Neural crest cell (in vitro differentiated cells): ENCODE results near the gene PIKFYVE. TPM values are rescaled to one million over a fixed set of nuclear protein-coding genes. Genes with fewer than 3 reads are reported as not detected.

Experiments used
- DNase-seq: peaks from one replicate; pipeline ENCODE4 v3.0.0; 2021; ENCODE audit warnings: low read depth, mixed read lengths, low spot score
- H3K27ac Mint-ChIP-seq: one replicate; pipeline ENCODE4 v1.8.0; 2021; ENCODE audit warnings: mild to moderate bottlenecking, mixed read lengths; ENCODE audit not compliant: unreplicated experiment
- H3K27me3 Mint-ChIP-seq: 2 replicates; pipeline ENCODE4 v1.8.0; 2021; ENCODE audit warnings: low read depth, mild to moderate bottlenecking, mixed read lengths
- H3K36me3 Mint-ChIP-seq: 2 replicates; pipeline ENCODE4 v1.8.0; 2021; ENCODE audit warnings: low read depth, mild to moderate bottlenecking, mixed read lengths
- H3K4me1 Mint-ChIP-seq: 2 replicates; pipeline ENCODE4 v1.8.0; 2021; ENCODE audit warnings: mixed read lengths
- H3K4me3 Mint-ChIP-seq: one replicate; pipeline ENCODE4 v1.8.0; 2021; ENCODE audit warnings: mild to moderate bottlenecking, mixed read lengths
- H3K9me3 Mint-ChIP-seq: 2 replicates; pipeline ENCODE4 v1.8.0; 2021; ENCODE audit warnings: mixed read lengths
- total RNA-seq: library from RNA; stranded (reverse); gene quantifications from 2 replicates; pipeline ENCODE4 v1.2.1, GENCODE V29; 2021
- TF ChIP-seq, protein P1 (sequence below): fragments of 200-600 bp; sonication (generic); conservative IDR thresholded peaks from 2 replicates; pipeline ENCODE4 v1.5.0; 2021; ENCODE audit warnings: antibody characterized with exemption, mild to moderate bottlenecking

The PIKFYVE gene
- total RNA-seq, 1 donor from 2014 or later = 31.4 TPM

DNA sequence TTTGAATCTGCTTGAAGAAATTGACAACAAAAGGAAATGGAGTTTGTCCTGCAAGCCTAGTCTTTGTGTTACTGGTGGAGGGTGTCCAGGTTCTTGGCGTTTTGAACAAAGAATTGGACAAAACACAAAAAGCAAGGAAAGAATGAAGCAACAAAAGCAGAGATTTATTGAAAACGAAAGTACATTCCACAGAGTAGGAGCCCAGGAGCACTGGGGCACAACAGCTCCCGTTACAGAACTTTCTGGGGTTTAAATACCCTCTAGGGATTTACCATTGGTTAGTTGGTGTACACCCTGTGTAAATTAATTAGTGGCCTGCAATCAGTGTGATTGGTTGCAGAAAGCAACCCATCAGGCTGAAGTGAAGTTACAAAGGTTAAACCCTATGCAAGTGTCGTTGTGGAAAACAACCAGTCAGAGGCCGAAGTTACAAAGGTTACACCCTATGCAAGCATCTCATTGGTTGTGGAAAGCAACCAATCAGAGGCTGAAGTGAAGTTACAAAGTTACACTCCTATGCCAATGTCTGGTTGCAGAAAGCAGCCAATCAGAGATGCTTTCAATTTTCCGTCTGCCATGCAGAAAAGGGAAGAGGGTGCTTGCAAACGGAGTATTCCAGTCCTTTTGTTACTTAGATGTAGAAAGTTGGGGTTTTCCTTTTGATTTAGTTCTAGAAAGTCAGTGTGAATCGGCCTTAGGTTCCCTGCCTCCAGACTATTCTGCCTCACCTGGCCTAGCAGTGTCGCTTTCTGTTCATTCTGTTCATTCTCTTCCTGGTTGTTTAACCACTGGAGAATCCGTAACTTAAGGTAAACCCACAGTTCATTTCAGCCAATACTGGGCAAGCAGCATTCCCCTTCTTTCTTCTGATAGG, 92.9 kb downstream of the PIKFYVE start:
- TF ChIP-seq, protein P1, sequence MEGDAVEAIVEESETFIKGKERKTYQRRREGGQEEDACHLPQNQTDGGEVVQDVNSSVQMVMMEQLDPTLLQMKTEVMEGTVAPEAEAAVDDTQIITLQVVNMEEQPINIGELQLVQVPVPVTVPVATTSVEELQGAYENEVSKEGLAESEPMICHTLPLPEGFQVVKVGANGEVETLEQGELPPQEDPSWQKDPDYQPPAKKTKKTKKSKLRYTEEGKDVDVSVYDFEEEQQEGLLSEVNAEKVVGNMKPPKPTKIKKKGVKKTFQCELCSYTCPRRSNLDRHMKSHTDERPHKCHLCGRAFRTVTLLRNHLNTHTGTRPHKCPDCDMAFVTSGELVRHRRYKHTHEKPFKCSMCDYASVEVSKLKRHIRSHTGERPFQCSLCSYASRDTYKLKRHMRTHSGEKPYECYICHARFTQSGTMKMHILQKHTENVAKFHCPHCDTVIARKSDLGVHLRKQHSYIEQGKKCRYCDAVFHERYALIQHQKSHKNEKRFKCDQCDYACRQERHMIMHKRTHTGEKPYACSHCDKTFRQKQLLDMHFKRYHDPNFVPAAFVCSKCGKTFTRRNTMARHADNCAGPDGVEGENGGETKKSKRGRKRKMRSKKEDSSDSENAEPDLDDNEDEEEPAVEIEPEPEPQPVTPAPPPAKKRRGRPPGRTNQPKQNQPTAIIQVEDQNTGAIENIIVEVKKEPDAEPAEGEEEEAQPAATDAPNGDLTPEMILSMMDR = no peak
- no peaks in the 10 kb centered on the region for H3K27me3 Mint-ChIP-seq
- H3K36me3 Mint-ChIP-seq = peaks cover 13% of the 10 kb centered on the region
- no peak overlapping the region for H3K4me3 Mint-ChIP-seq
- DNase-seq = no peak
- H3K9me3 Mint-ChIP-seq = peaks cover 7% of the 10 kb centered on the region
- peaks cover 11% of the 10 kb centered on the region for H3K4me1 Mint-ChIP-seq
- peak overlapping the region; percentile 89 for H3K27ac Mint-ChIP-seq

DNA sequence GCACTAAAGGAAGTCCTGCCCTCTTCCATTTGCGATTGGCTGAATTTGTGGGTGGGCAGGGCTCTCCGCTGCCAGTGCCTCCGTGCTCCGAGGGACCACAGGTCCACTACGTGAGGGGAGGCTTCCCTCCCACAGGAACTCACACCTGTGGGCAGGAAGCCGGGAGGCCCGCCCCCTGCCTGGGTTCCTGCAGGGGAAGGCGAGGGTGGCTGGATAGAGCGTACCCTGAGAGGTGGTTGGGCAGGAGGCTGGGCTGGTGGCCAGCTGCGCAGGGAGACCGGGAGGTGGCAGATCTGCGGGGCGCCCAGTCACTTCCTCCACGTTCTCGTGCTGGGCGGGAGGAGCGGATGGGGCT, 93.6 kb downstream of the PIKFYVE start:
- H3K27ac Mint-ChIP-seq = no peak overlapping the region
- H3K4me1 Mint-ChIP-seq = peaks cover 11% of the 10 kb centered on the region

DNA sequence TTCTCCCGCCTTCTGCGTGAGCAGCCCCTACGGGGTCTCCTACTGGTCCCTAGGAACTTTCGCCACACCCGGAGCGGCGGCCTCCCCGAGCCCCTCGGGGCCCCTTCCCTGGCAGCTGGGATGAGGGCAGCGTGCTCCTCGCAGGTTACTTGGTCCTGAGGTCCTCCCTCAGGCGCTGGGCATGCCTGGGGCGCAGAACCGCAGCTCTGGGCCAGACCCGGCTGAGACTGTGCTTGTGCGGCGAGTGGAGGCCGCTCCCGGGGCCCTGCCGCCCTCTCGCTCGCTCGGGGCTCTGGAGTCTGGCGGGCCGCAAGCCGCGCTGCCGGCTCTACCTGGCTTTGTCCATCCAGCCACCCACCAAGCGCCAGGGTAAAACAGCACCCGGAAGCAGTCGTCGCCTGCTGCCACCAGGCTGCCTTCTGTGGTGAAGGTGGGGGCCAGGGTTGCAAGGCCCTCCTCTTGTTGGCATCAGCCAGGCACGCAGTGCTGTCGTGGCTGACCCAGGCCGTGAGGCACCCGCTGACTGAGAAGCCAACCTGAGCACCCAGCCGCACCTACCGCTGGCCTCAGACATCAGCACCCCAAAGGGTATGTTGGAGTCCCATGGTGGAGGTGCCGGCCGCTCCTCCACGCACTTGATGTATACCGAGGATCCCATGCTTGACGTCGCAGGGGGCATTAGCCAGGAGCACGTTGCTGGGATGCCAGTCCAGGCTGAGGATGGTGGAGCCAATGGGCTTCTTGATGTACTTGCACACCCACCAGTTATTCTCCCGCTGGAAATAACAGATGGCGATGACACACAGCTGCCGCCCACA, 94.4 kb downstream of the PIKFYVE start:
- H3K36me3 Mint-ChIP-seq = peaks cover 20% of the 10 kb centered on the region

More for the DNA sequence above, 93.6 kb downstream of the PIKFYVE start:
- DNase-seq = no peak
- no peaks in the 10 kb centered on the region for H3K27me3 Mint-ChIP-seq
- peaks cover 18% of the 10 kb centered on the region for H3K36me3 Mint-ChIP-seq
- H3K4me3 Mint-ChIP-seq = no peak overlapping the region
- TF ChIP-seq, protein P1 = no peak
- peaks cover 11% of the 10 kb centered on the region for H3K9me3 Mint-ChIP-seq

DNA sequence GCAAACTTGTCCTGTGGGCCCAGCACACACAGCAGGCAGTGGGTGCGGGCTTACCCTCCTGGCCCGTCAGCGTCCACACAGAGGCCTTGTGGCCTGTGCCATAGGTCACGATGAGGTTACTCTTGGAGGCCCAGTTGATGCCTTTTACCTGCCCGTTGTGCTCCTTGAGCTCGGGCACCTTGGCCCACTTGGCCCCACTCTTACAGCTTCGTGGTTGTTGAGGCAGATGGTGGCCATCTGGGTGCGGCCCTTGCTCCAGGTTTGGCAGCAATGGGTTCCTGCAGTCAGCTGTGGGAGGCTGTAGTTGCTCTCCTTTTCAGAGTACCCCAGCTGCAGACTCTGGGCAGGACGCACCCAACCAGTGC, 95.0 kb downstream of the PIKFYVE start:
- Mint-ChIP-seq H3K27me3 (no peaks in the 10 kb centered on the region), H3K27ac (no peak overlapping the region), H3K4me1 (peaks cover 11% of the 10 kb centered on the region), H3K9me3 (peaks cover 18% of the 10 kb centered on the region), H3K4me3 (no peak overlapping the region), H3K36me3 (peaks cover 22% of the 10 kb centered on the region)
- no peak for DNase-seq
- TF ChIP-seq, protein P1 = no peak

More for the DNA sequence above, 94.4 kb downstream of the PIKFYVE start:
- no peak for DNase-seq
- H3K27ac Mint-ChIP-seq = no peak overlapping the region
- peaks cover 16% of the 10 kb centered on the region for H3K9me3 Mint-ChIP-seq
- TF ChIP-seq, protein P1 = no peak
- peaks cover 11% of the 10 kb centered on the region for H3K4me1 Mint-ChIP-seq
- H3K27me3 Mint-ChIP-seq = no peaks in the 10 kb centered on the region
- H3K4me3 Mint-ChIP-seq = no peak overlapping the region

DNA sequence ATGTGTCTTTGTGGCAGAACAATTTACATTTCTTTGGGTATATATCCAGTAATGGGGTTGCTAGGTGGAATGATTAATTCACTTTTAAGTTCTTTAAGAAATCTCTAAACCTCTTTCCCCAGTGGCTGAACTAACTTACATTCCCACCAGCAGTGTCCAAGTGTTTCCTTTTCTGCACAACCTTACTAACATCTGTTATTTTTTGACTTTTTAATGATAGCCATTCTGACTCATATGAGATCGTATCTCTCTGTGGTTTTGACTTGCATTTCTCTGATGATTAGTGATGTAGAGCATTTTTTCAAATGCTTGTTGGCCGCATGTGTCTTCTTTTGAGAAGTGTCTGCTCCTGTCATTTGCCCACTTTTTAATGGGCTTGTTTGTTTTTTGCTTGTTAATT, 97.4 kb downstream of the PIKFYVE start:
- H3K4me3 Mint-ChIP-seq = no peak overlapping the region

More for the DNA sequence above, 97.4 kb downstream of the PIKFYVE start:
- TF ChIP-seq, protein P1 = no peak
- no peaks in the 10 kb centered on the region for H3K27me3 Mint-ChIP-seq
- no peak overlapping the region for H3K27ac Mint-ChIP-seq
- peaks cover 23% of the 10 kb centered on the region for H3K9me3 Mint-ChIP-seq
- DNase-seq = no peak
- H3K36me3 Mint-ChIP-seq = peaks cover 26% of the 10 kb centered on the region
- peaks cover 11% of the 10 kb centered on the region for H3K4me1 Mint-ChIP-seq
